T-helper 22 cell (primary cell): ENCODE data around the gene TFF1.

Source experiments
- DNase-seq: peaks from one replicate; pipeline ENCODE4 v3.0.0-alpha.2; 2020; ENCODE audit warnings: low read depth

TFF1 gene

DNA sequence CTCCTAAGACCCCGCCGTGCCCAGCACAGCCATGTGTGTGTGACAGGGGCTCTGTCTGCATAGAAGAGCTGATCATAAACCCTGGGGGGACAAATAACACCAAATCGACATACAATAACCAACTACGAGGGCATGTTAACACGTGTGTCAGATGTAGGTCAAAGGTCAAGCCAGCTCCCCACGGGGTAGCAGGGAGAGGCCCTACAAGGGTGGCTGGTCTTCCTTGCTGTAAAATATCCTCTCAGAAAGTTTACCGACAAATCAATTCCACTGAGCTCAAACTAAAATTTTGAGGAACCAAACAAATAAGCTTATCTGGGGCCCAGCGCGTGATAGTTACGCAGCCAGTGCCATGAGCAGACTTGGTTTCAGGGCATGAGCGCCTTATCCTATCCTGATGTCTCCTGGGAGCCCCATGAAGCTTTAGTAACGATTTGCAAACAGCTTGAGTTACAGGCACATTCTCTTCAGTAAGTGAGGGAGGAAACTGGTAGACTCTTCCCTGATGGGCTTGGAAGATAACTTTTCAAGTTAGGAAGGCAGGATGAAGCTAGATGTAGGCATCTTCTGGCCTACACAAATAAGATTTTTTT, 32.2 kb upstream of the TFF1 start:
- DNase-seq: no peak

DNA sequence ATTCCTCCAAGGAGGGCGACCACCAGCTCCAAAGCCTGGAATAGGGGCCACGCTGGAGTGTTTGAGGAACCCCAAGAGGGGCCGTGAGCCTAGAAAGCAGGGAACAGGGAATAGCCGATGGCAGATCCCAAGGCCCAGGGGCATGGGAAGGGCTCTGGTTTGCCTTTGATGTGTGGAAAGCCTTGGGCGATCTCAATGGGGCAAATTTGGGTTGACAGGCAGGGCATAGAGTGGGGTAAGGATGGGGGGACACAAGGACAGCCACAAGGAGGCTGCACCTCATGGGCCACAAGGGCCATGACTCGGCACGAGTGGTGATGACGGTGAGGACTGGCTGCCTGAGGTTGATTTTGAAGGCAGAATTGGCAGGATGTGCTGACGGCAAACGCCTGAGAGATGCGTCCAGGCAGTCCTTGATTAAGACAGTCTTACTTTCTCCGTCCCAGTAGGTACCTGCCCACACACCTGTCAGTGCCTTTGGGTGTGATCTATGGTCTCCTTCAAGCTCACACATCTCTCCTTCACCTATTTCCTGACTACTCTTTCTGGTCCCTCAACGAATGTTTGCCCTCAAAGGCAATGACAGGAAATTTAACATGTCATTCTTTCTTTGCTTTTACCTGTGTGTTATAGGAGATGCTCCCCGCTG, 31.5 kb upstream of the TFF1 start:
- DNase-seq: no peak

DNA sequence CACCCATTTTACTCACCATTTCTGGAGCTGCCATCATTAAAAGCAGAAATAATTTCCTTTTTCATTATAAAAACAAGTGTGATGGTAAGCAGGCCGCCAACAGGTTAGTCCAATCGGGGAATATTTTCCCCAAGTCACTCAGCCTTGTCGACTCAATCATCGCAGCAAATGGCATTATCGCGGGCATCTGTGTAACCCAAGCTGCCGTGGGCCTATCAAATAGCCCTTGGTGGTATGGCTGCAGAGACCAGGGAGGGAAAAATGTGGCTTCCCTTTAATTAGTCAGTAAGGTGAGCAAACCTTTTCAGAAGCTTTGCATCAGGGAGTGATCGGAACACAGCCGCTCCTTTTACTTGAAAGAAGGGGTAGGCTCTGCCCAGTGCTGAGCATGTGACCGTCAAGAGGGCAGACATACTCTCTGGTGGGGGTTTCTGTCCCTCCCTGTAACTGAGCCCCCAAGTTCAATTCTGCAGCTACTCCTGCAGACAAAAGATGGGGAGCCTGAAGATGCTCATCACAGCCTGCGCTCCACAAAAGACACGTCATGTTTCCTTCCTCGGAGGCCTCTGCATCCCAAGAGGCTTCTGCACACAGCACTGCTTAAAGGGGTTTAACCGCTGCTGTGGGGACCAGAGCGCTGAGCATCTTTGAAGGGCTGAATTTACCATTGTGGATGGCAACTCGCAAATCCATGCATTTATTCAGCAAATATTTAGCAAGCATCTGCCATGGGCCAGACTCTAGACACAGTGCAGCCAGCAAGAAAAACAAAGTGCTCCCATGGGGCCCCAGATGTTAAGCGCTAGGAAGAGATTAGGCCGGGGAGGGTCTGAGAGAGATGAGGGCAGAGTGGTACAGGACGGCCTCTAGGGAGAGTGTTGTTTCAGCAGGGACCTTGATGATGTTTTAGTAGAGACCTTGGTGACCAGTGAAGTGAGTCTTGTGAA, 30.7 kb upstream of the TFF1 start:
- no peak for DNase-seq

DNA sequence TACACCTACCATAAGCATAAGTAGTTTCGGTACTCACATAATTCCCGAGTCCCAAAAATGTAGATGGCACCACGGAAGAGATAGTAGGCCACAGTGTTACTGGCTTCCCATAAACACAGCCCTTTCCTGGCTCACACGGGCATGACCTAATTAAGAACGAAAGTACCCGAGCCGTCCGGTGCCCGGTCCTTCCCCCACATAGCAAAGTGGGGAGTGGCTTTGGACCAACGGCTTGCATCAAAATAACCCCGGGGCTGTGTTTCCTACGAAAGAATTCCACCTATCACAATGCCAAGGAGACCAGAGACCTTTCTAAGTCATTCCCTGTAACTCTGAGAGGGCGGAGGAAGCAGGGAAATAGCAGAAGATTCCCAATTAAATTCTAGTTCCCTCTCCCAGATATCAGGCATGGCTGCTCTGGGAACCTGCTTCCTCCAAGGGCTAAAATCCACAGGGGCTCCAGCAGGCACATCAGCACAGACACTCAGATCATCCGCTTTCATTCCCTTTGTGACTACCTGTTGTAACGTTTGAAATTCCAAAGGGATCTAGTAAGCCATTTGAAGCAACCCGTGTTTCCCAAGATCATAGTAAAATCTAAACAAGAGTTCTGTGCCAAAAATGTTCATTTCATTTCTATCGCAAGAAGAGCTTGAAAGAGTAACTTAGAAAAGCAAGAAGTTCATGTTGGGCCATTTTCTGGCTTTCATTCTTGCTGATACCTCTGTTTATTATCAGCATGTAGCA, 29.7 kb upstream of the TFF1 start, which contains the start of gene TMPRSS3:
Gene TMPRSS3, minus strand, starts transcription at position 148 of the 747 bp plus-strand sequence. CDS start 635 bp downstream, outside the sequence.
- DNase-seq: no peak

DNA sequence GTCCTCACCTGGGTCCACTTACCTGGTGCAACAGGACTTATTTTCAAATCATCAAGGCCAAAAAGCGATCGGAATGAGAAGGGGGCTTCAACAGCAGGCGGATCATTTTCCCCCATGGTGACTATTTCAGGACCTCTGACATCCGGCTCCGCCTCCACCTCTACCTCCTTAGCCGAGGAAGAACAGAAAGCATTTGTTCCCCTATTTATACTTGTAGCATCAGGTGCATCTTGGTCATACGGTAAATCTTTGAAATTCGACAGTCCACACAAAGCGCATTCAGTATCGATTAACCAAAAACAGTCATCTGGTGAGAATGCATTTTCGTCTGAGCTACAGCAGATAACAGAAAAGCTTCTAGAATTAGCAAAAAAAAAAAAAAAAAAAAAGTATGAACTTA, 29.0 kb upstream of the TFF1 start:
- DNase-seq: no peak

DNA sequence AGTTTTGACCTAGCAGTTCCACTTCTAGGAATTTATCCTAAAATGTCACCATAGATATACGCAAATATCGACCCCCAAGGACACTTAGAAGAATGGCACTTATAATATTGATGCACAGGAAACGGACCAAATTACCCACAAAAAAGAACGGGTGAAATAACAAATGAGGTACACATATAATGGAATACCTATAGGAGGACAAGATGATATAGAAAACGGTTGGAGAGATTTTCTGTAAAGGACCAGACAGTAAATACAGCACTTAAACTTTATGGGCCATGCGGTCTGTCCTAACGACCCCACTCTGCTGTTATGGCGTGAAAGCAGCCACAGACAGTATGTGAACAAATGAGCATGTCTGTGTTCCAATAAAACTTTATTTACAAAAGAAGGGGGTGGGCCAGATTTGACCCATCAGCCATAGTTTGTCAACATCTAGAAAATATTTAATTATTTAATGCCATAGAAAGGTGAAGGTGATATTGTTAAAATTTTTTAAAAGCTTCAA, 27.2 kb upstream of the TFF1 start:
- DNase-seq: no peak

DNA sequence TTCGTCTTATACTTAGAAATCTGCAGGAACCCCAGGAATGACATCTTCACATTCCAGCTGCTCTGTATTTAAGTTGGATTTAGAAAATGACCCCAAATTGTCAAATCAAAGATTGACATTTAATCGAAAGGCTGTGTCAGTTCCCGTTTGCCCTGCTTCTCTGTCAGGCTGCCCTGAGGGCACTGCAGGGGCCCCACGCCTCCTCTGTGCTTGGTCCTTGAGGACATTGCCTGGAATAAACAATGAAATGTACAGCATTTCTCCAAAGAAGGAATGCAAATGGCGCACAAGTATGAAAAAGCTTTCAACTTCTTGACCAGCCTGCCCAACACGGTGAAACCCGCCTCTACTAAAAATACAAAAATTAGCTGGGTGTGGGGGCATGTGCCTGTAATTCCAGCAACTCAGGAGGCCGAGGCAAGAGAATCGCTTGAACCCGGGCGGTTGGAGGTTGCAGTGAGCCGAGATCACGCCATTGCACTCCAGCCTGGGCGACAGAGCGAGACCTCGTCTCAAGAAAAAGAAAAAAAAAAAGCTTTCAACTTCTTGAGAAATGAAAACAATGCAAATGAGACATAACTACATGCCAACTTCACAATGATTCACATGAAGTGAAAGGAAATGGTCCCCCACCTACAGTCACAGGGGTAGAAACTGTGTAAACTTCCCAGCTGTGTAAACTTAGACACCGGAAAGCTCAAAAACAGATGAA, 26.6 kb upstream of the TFF1 start:
- no peak for DNase-seq

DNA sequence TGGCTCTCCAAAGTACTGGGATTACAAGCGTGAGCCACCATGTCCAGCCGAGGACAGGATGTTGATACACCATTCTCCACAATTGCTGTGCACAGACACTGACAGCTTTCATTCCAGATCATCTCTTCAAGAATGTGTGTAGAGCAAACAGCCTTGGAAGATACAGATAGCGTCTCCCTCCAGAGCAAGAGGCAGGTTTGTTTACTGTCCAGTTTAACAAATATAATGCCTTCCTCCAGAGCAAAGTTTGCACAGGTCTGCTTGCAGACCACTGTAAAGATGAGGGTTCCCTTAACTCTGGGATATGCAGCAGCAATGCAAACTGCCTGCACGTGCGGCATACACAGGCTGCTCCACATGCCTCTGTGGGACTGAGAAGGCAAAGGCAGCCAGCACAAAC, 25.0 kb upstream of the TFF1 start:
- no peak for DNase-seq

DNA sequence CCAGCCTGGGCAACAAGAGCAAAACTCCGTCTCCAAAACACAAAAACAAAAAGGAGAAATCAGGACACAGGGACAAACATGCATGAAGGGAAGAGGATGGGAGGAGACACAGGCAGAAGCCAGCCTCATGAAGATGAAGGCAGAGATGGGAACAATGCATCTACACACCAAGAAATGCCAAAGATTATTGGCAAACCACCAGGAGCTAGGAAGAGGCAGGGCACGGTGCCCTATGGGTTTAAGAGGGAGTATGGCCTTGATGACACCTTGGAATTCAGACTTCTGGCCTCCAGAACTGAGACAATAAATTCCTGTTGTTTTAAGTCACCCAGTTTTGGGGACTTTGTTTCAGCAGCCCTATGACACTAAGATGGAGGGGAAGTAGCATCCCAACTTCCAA, 24.4 kb upstream of the TFF1 start:
- DNase-seq: no peak

DNA sequence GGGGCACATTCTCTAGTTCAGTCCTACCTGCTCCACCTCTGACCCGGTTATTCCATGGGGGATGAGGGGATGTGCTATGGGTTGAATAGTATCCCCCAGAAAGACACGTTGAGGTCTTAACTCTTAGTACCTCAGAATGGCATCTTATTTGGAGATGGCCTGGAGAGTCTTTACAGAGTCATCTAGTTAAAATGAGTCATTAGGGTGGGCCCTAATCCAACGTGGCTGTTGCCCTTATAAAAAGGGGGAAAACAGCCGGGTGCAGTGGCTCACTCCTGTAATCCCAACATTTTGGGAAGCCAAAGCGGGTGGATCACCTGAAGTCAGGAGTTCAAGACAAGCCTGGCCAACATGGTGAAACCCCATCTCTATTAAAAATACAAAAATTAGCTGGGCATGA, 23.9 kb upstream of the TFF1 start:
- DNase-seq: no peak

DNA sequence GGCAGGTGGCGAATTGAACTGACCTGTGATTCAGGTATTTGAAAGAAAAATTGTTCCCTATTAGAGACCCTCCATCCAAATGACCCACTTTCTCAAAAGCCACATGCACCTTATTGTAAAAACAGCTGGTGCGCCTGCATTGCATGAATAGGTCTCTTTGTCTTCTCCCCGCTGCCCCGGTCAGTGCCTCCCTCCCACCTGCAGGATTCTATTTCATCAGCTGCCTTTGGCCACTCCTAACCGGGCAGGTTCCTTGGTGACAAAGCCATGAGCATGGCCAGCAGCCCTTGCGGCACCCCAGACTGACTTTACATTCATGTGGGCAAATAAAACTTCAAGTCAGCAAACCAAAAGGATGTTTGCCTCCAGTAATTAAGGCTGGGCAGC, 23.1 kb upstream of the TFF1 start:
- no peak for DNase-seq

DNA sequence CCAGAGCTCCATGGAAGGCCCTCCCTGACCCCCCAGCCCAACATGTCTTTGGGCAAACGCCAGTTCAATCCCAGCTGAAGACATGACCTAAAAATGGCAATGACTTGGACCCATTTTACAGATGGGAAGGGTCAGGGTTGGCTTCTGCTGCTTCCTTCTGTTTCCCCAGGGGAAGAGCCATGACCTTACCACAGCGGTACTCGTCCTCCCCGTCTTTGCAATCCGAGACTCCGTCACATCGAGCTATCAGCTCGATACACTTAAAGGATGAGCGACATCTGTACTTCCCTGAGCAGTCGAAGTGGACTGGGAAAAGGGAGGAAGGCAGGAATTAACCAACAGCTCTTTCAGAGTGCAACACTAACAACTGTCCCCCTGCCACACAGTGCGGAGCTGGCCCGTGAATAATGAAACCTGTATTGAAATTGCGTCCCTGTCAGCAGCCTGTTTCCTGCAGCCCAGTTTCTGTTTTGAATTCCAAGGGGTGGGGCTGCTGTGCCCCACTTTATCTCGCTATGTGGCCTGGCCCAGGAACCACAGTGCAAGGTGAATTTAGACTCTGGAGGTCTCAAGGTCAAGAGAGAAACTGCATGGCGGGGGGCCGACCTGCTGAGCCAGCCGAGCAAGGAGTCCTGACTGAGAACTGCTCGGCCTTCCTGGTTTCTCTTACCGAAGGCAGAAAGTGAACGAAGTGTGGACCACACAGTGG, 22.6 kb upstream of the TFF1 start:
- DNase-seq: no peak

DNA sequence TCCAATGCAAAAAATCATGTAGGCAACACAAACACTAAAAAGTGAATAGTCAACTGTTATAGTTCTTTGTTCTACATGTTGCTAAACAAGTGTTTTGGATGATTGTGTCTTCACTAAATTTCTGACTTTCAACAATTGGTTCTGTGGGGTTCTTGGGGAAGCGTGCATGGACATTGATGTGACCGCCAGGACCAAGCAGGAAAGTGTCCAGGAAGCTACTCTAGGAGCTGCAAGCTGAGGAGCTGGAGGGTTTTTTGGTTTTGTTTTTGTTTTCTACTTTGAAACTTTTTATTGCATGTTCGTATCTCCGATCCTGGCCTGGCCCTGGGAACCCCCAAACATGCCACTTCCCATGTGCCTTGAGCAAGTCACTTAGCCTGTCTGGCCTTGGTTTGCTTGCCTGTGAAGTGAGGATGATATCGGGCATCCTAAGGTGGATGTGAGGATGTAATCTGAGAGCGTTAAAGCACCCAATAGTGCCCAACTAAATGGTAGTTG, 21.6 kb upstream of the TFF1 start:
- DNase-seq: no peak

DNA sequence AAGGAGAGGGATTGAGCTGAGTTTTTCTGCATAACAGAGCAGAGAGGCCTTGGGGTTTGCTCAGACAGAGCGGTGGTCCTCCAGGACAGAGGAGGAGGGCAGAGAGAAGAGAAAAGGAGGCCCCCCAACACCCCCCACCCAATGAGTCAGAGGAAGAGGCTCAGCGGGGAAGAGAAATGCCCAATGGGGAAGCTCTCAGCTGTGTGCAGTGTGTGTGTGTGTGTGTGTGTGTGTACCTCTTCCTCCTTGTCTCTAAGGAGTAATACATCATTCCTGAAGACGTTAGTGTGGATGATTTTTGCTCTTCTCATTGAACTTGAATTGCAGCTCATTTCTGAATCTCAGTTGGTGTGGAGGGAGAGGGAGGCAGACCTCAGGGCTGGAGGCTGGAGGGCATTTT, 20.8 kb upstream of the TFF1 start:
- DNase-seq: no peak

DNA sequence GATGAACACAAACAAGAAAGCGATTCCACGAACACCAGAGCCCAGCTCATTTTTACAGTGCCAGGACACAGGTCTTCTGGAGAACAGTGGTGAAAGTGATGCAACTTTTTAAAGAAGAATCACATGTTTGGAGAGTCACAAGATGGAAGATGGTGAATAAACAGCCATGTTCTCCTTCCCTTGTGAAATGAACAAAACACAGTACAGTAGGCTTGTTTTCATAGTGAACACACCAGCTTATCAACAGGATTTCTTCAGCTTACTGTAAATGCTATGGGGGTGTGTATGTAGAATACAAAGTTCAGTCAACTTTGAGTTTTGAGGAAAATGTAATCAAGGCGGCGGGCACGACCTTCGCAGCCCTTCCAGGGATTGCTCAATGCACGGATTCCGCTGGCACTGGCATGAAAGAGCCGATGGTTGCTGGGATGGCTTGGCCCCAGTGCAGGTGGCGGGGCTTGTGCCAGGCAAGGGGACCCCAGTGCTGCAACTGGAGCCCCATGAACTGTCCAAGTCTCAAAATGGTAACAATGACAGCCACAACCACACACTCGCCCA, 19.8 kb upstream of the TFF1 start:
- no peak for DNase-seq

DNA sequence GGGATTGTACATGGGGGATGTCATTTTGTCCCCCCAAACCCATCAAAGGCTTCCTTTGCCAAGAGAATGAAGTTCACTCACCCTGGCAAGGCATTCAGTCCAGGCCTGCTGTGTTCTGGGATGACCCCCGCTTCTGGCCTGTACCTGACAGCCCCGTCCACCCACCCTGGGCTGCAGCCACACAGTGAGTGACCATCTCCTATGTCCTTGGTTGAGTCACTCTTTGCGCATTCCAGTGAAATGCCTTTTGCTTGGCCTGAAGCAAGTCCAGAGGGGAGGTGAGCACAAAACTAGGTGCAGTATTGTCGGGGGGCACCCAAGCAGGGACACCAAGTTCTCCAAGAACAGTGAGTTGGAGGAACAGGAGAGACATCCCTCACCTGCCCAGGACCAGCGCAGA, 19.3 kb upstream of the TFF1 start:
- DNase-seq: no peak

DNA sequence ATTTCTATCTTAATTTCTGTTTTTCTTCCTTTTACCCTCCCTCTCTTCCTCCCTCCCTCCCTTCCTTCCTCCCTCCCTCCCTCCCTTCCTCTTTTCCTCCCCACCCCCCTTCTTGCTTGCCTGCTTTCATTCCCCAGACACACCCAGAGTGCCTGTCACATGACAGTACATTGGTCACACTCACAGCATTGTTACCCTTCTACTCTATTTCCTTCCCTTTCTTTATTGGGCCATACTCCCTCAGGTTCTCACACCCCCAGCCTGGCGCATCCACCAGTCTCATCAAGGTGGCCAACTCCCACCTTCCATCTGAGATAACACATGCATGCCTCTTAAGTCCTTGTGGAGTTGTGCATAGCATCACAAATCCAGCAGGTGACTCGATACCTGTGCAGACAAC, 18.7 kb upstream of the TFF1 start:
- no peak for DNase-seq

DNA sequence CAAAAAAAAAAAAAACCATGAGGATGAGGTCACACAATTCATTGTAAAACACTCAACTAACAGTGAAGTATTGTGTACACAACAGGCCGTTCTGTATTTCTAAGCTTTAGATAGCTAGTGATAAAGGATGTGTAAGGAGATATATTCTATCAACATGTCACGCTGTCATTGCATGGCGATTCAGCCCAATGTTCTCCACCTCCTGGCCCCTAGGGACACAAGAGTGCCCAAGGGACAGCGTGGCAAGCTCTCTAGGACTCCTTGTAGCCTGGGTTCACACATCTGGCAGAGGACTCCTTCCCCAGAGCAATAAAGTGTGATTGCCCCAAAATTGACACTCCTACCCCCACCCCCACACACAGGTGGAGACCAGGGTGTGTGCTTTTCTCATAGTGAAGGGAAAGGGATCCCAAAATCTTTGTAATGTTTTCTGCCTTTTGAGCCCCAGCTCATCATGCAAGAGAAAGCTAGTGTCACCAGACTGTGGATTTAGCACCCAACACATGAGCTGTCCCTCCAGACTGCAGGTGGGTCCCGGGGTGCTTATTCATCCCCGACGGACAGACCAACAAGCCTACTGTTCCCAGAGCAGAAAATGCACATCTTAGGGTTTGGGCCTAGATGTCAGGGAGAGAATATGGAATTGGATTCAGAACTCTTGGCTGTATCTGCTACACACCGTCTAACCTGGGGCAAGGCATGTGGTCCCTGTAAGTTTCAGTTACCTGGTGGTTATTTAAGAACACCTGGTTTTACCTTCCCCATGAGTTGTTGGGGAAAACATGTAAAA, 18.0 kb upstream of the TFF1 start:
- DNase-seq: no peak

DNA sequence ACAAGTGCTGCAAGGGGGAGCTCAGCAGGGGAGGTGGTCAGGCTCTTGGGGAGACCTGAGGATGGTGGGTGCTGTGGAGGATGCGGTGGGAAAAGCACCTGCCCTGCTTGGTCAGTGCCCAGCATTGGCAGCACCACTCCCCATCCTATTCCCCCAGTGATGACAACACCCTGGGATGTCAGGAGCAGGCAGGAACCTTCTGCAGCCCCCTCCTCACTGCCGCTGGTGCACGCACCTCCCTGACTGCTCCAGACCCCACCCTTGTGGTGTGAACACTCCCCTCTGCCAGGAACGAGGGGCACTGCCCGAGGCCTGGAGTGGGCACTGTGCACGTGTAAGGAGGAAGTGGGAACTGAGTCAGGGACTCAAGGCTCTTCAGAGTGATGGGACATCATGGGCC, 17.0 kb upstream of the TFF1 start:
- no peak for DNase-seq

DNA sequence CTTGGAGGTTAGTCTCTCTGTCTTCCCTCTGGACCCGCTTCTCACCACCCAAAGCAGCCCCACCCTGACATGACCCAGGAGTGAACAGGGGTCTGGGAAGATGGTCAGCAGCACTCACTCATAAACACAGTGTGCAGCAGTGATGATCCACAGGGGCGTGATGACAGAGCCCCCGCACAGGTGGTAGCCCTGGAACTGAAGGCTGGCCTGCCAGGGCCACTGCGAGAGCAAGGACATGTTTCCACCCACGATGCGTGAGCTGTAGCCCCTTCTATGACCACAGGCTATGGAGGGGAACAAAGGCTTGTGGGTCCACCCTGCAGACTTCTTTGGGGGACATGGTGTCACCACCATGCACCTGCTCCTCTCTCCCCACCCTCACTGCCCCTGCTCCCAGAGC, 16.6 kb upstream of the TFF1 start:
- no peak for DNase-seq
